ENCODE data around the gene E2F4. TPM values are rescaled to one million over a fixed set of nuclear protein-coding genes. Genes with fewer than 3 reads are reported as not detected.

The E2F4 gene
- total RNA-seq, 3 donors from 2014 or later = 70.5 to 77.4 (median 72.9) TPM

GRCh38 chr16:67226804-67227566 is 35.0 kb downstream of the E2F4 start, which contains the start of gene TMEM208:
Gene TMEM208 (plus strand): TSS chr16:67227130. CDS start chr16:67227219, 89 bp downstream.
- Histone ChIP-seq H3K9me3 (no peaks in the 10 kb centered on the region), H3K4me3 (peak within 1 kb of the TSS; percentile 95), H3K36me3 (ENCODE audit: low read depth) (peaks cover 4% of the 10 kb centered on the region), H3K4me1 (ENCODE audit: low read depth) (peaks cover 8% of the 10 kb centered on the region)
- ATAC-seq = peak; percentile 96
- no peak for TF ChIP-seq CTCF (IDR thresholded peaks at IDR 0.05)
- intact Hi-C loops (cut with DNase I, micrococcal nuclease) = no loop called here
- DNase-seq = peak; percentile 98

- no peak for TF ChIP-seq CTCF (IDR thresholded peaks at IDR 0.05)
- Histone ChIP-seq H3K4me3 (peak overlapping the region; percentile 95), H3K9me3 (no peaks in the 10 kb centered on the region), H3K36me3 (ENCODE audit: low read depth) (peaks cover 4% of the 10 kb centered on the region), H3K4me1 (ENCODE audit: low read depth) (peaks cover 8% of the 10 kb centered on the region)
- DNase-seq (peak in 1 of 3 donors; percentile 32), ATAC-seq (no peak)
- intact Hi-C loops (cut with DNase I, micrococcal nuclease) = no loop called here
Measured at GRCh38 chr16:67227567-67227921, 35.6 kb downstream of the E2F4 start.

GRCh38 chr16:67228034-67228785 is 36.3 kb downstream of the E2F4 start:
- Histone ChIP-seq H3K4me1 (ENCODE audit: low read depth) (peaks cover 8% of the 10 kb centered on the region), H3K36me3 (ENCODE audit: low read depth) (peaks cover 4% of the 10 kb centered on the region), H3K9me3 (no peaks in the 10 kb centered on the region), H3K4me3 (no peak overlapping the region)
- DNase-seq (peak in 2 of 3 donors; percentile 26 to 43), ATAC-seq (no peak)
- no peak for TF ChIP-seq CTCF (IDR thresholded peaks at IDR 0.05)
- intact Hi-C loops (cut with DNase I, micrococcal nuclease) = no loop called here

GRCh38 chr16:67228905-67229304 is 37.0 kb downstream of the E2F4 start:
- intact Hi-C loops (cut with DNase I, micrococcal nuclease) = no loop called here
- peak in 2 of 3 donors; percentile 20 to 38 for DNase-seq
- TF ChIP-seq CTCF (IDR thresholded peaks at IDR 0.05) = no peak
- no peak overlapping the region for H3K4me3 ChIP-seq
- peaks cover 4% of the 10 kb centered on the region for H3K36me3 ChIP-seq (ENCODE audit: low read depth)
- H3K9me3 ChIP-seq = no peaks in the 10 kb centered on the region
- no peak for ATAC-seq
- peaks cover 8% of the 10 kb centered on the region for H3K4me1 ChIP-seq (ENCODE audit: low read depth)

GRCh38 chr16:67229906-67230808 is 38.2 kb downstream of the E2F4 start:
- DNase-seq (peak in 2 of 3 donors; percentile 34 to 51), ATAC-seq (no peak)
- TF ChIP-seq CTCF (IDR thresholded peaks at IDR 0.05) = no peak
- Histone ChIP-seq H3K36me3 (ENCODE audit: low read depth) (peaks cover 4% of the 10 kb centered on the region), H3K9me3 (no peaks in the 10 kb centered on the region), H3K4me1 (ENCODE audit: low read depth) (peaks cover 8% of the 10 kb centered on the region), H3K4me3 (no peak overlapping the region)
- intact Hi-C loops (cut with DNase I, micrococcal nuclease) = no loop called here
